ENCODE results near the gene EFCAB6. TPM values are rescaled to one million over a fixed set of nuclear protein-coding genes. Genes with fewer than 3 reads are reported as not detected.

The EFCAB6 gene
- total and polyA plus RNA-seq, 2 donors (not counting 1 experiment from before 2014, with no cell fraction given): 0.07 to 0.10 TPM

GRCh38 chr22:43509337-43509736, 302.8 kb downstream of the EFCAB6 start:
- no peaks in the 10 kb centered on the region for H3K4me1 ChIP-seq (ENCODE audit: control insufficient read depth in 2 of 2, insufficient read depth in 2 of 2, low read length in 2 of 2)
- no peaks in the 10 kb centered on the region for H3K79me2 ChIP-seq (ENCODE audit: control insufficient read depth, insufficient read depth, low read length)
- DNase-seq (no peak), ATAC-seq (ENCODE audit: low read depth) (no peak)
- no peak for TF ChIP-seq EZH2 (IDR thresholded peaks at IDR 0.05; ENCODE audit: borderline replicate concordance, insufficient read depth, low read depth, low read length, poor library complexity, severe bottlenecking)
- no peak for TF ChIP-seq CTCF (IDR thresholded peaks at IDR 0.05)
- H3K4me3 ChIP-seq (ENCODE audit: control extremely low read depth in 1 of 5, extremely low read depth in 1 of 5, insufficient read depth in 1 of 5, low read depth in 2 of 5, low read length in 4 of 5): no peak overlapping the region
- ChIA-PET CTCF (no interaction called here), POLR2A (no interaction called here)
- H3K27ac Mint-ChIP-seq: no peak overlapping the region
- no peak overlapping the region for H3K27ac ChIP-seq (ENCODE audit: low read length in 2 of 2)
- no peaks in the 10 kb centered on the region for H3K36me3 ChIP-seq (replicated peaks in 1 of 2; ENCODE audit: control extremely low read depth in 1 of 2, control insufficient read depth in 1 of 2, extremely low read depth in 1 of 2, insufficient read depth in 2 of 2, low read length in 1 of 2)
- H3K27me3 Mint-ChIP-seq: no peaks in the 10 kb centered on the region
- no peak overlapping the region for H2AFZ ChIP-seq (ENCODE audit: insufficient read depth, low read depth, low read length, poor library complexity, severe bottlenecking)
- peaks cover 0 to 9% (median 0%) of the 10 kb centered on the region in 3 donors for H3K9me3 ChIP-seq (ENCODE audit: control extremely low read depth in 1 of 3, control insufficient read depth in 2 of 3, insufficient read depth in 1 of 3, low read length in 2 of 3)
- H3K9me3 Mint-ChIP-seq (ENCODE audit: insufficient read depth): no peaks in the 10 kb centered on the region
- H3K9ac ChIP-seq (ENCODE audit: low read length): no peak overlapping the region
- no peak overlapping the region for H3K4me3 Mint-ChIP-seq
- WGBS (ENCODE audit: insufficient coverage): 100% methylated on average over 2 of the region's 2 CpGs
- H3K4me2 ChIP-seq (replicated peaks; ENCODE audit: low read depth, low read length, poor library complexity, severe bottlenecking): no peak overlapping the region
- no peaks in the 10 kb centered on the region for H3K4me1 Mint-ChIP-seq
- intact Hi-C loops (cut with micrococcal nuclease): no loop called here
- H4K20me1 ChIP-seq (ENCODE audit: control insufficient read depth, insufficient read depth, low read length, poor library complexity, severe bottlenecking): no peaks in the 10 kb centered on the region
- H3K27me3 ChIP-seq (replicated peaks in 1 of 4; ENCODE audit: control extremely low read depth in 1 of 4, control insufficient read depth in 3 of 4, insufficient read depth in 4 of 4, low read length in 3 of 4): no peaks in the 10 kb centered on the region

- DNase-seq (no peak), ATAC-seq (ENCODE audit: low read depth) (no peak)
- no peak overlapping the region for H3K27ac Mint-ChIP-seq
- Histone ChIP-seq H2AFZ (ENCODE audit: insufficient read depth, low read depth, low read length, poor library complexity, severe bottlenecking) (no peak overlapping the region), H3K9me3 (ENCODE audit: control extremely low read depth in 1 of 3, control insufficient read depth in 2 of 3, insufficient read depth in 1 of 3, low read length in 2 of 3) (peaks cover 0 to 9% (median 0%) of the 10 kb centered on the region in 3 donors), H4K20me1 (ENCODE audit: control insufficient read depth, insufficient read depth, low read length, poor library complexity, severe bottlenecking) (no peaks in the 10 kb centered on the region), H3K4me1 (ENCODE audit: control insufficient read depth in 2 of 2, insufficient read depth in 2 of 2, low read length in 2 of 2) (no peaks in the 10 kb centered on the region), H3K27ac (ENCODE audit: low read length in 2 of 2) (no peak overlapping the region), H3K36me3 (replicated peaks in 1 of 2; ENCODE audit: control extremely low read depth in 1 of 2, control insufficient read depth in 1 of 2, extremely low read depth in 1 of 2, insufficient read depth in 2 of 2, low read length in 1 of 2) (no peaks in the 10 kb centered on the region), H3K9ac (ENCODE audit: low read length) (no peak overlapping the region), H3K27me3 (replicated peaks in 1 of 4; ENCODE audit: control extremely low read depth in 1 of 4, control insufficient read depth in 3 of 4, insufficient read depth in 4 of 4, low read length in 3 of 4) (no peaks in the 10 kb centered on the region), H3K4me2 (replicated peaks; ENCODE audit: low read depth, low read length, poor library complexity, severe bottlenecking) (no peak overlapping the region), H3K79me2 (ENCODE audit: control insufficient read depth, insufficient read depth, low read length) (no peaks in the 10 kb centered on the region), H3K4me3 (ENCODE audit: control extremely low read depth in 1 of 5, extremely low read depth in 1 of 5, insufficient read depth in 1 of 5, low read depth in 2 of 5, low read length in 4 of 5) (no peak overlapping the region)
- no peak for TF ChIP-seq CTCF (IDR thresholded peaks at IDR 0.05)
- TF ChIP-seq EZH2 (IDR thresholded peaks at IDR 0.05; ENCODE audit: borderline replicate concordance, insufficient read depth, low read depth, low read length, poor library complexity, severe bottlenecking): no peak
- CTCF ChIA-PET: no interaction called here
- no peaks in the 10 kb centered on the region for H3K4me1 Mint-ChIP-seq
- POLR2A ChIA-PET: no interaction called here
- intact Hi-C loops (cut with micrococcal nuclease): no loop called here
- H3K9me3 Mint-ChIP-seq (ENCODE audit: insufficient read depth): no peaks in the 10 kb centered on the region
- H3K27me3 Mint-ChIP-seq: no peaks in the 10 kb centered on the region
- H3K4me3 Mint-ChIP-seq: no peak overlapping the region
Measured at GRCh38 chr22:43508489-43508888, 303.6 kb downstream of the EFCAB6 start.
